Parathyroid adenoma (tissue), 2 donors: ENCODE results near the gene TMEM14C.

Source experiments
- H2AFZ ChIP-seq: fragments of 300-600 bp; sonication (generic); one replicate; pipeline ENCODE4 v1.7.0; 2017; ENCODE audit warnings: antibody characterized with exemption, mild to moderate bottlenecking
- H3K27ac ChIP-seq: fragments of 300-600 bp; sonication (generic); one replicate; pipeline ENCODE4 v1.7.0; 2017
- H3K27me3 ChIP-seq: fragments of 300-600 bp; sonication (generic); one replicate; pipeline ENCODE4 v1.7.0; 2017; ENCODE audit warnings: low read length; ENCODE audit not compliant: control insufficient read depth, insufficient read depth
- H3K36me3 ChIP-seq: fragments of 300-600 bp; sonication (generic); one replicate; pipeline ENCODE4 v1.7.0; 2017; ENCODE audit warnings: low read length; ENCODE audit not compliant: control insufficient read depth, insufficient read depth
- H3K4me1 ChIP-seq: fragments of 300-600 bp; sonication (generic); one replicate; pipeline ENCODE4 v1.7.0; 2017; ENCODE audit warnings: control low read depth
- H3K4me2 ChIP-seq: fragments of 300-600 bp; sonication (generic); one replicate; pipeline ENCODE4 v1.7.0; 2017; ENCODE audit warnings: low read length
- H3K4me3 ChIP-seq: fragments of 300-600 bp; sonication (generic); one replicate; pipeline ENCODE4 v1.7.0; 2017; ENCODE audit warnings: low read depth, low read length
- H3K79me2 ChIP-seq: fragments of 300-600 bp; sonication (generic); one replicate; pipeline ENCODE4 v1.7.0; 2017; ENCODE audit warnings: control low read depth
- H3K9ac ChIP-seq: fragments of 300-600 bp; sonication (generic); one replicate; pipeline ENCODE4 v1.7.0; 2017; ENCODE audit warnings: mild to moderate bottlenecking
- H3K9me3 ChIP-seq: fragments of 300-600 bp; sonication (generic); one replicate; pipeline ENCODE4 v1.7.0; 2017; ENCODE audit warnings: low read length; ENCODE audit not compliant: control insufficient read depth
- CTCF ChIP-seq: fragments of 300-600 bp; sonication (generic); IDR thresholded peaks from one replicate; pipeline ENCODE4 v1.7.0; 2017; ENCODE audit warnings: antibody characterized with exemption, mild to moderate bottlenecking
- donor health status: primary hyperparathyroidism.

The TMEM14C gene

GRCh38 chr6:10682355-10682988, 40.4 kb upstream of the TMEM14C start:
- Histone ChIP-seq H3K36me3 (no peaks in the 10 kb centered on the region), H3K4me1 (no peaks in the 10 kb centered on the region), H3K4me3 (no peak overlapping the region), H3K27ac (no peak overlapping the region), H3K9ac (no peak overlapping the region), H3K4me2 (no peak overlapping the region), H3K27me3 (no peaks in the 10 kb centered on the region), H2AFZ (no peak overlapping the region), H3K9me3 (no peaks in the 10 kb centered on the region), H3K79me2 (no peaks in the 10 kb centered on the region)
- TF ChIP-seq CTCF: no peak

GRCh38 chr6:10684618-10685017, 38.3 kb upstream of the TMEM14C start:
- H2AFZ ChIP-seq: no peak overlapping the region
- no peak overlapping the region for H3K9ac ChIP-seq
- H3K4me2 ChIP-seq: no peak overlapping the region
- H3K36me3 ChIP-seq: no peaks in the 10 kb centered on the region
- no peaks in the 10 kb centered on the region for H3K27me3 ChIP-seq
- H3K4me1 ChIP-seq: no peaks in the 10 kb centered on the region
- no peaks in the 10 kb centered on the region for H3K9me3 ChIP-seq
- H3K4me3 ChIP-seq: no peak overlapping the region
- TF ChIP-seq CTCF: no peak
- no peak overlapping the region for H3K27ac ChIP-seq
- H3K79me2 ChIP-seq: no peaks in the 10 kb centered on the region

- Histone ChIP-seq H2AFZ (no peak overlapping the region), H3K79me2 (no peaks in the 10 kb centered on the region), H3K27me3 (no peaks in the 10 kb centered on the region), H3K36me3 (no peaks in the 10 kb centered on the region), H3K4me3 (no peak overlapping the region), H3K9ac (no peak overlapping the region), H3K27ac (no peak overlapping the region), H3K9me3 (no peaks in the 10 kb centered on the region), H3K4me1 (no peaks in the 10 kb centered on the region), H3K4me2 (no peak overlapping the region)
- TF ChIP-seq CTCF: no peak
Observed at GRCh38 chr6:10685092-10685915, 37.6 kb upstream of the TMEM14C start.

- Histone ChIP-seq H3K36me3 (no peaks in the 10 kb centered on the region), H3K27me3 (no peaks in the 10 kb centered on the region), H3K4me2 (no peak overlapping the region), H3K9ac (no peak overlapping the region), H3K4me3 (no peak overlapping the region), H2AFZ (no peak overlapping the region), H3K4me1 (no peaks in the 10 kb centered on the region), H3K9me3 (no peaks in the 10 kb centered on the region), H3K27ac (no peak overlapping the region), H3K79me2 (no peaks in the 10 kb centered on the region)
- no peak for TF ChIP-seq CTCF
Observed at GRCh38 chr6:10686901-10687300, 36.0 kb upstream of the TMEM14C start.
